ENCODE measurements around the gene KRTAP10-4. TPM values are rescaled to one million over a fixed set of nuclear protein-coding genes. Genes with fewer than 3 reads are reported as not detected.
"Not testable (repeated sequence)": the region's sequence is repeated elsewhere in the genome, so short reads cannot be mapped to it uniquely, and the experiment has no call there.

The KRTAP10-4 gene, protein sequence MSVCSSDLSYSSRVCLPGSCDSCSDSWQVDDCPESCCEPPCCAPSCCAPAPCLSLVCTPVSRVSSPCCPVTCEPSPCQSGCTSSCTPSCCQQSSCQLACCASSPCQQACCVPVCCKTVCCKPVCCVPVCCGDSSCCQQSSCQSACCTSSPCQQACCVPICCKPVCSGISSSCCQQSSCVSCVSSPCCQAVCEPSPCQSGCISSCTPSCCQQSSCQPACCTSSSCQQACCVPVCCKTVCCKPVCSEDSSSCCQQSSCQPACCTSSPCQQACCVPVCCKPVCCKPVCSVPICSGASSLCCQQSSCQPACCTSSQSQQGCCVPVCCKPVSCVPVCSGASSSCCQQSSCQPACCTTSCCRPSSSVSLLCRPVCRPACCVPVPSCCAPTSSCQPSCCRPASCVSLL
- total RNA-seq (under 1 TPM in 1 of 2 donors, not detected in 1; 0.24 TPM), polyA plus RNA-seq (ENCODE audit: insufficient read depth, low read depth, low replicate concordance) (not detected)
- long read RNA-seq, donor 1: 0 reads
- long read RNA-seq, donor 2: 0 reads

DNA sequence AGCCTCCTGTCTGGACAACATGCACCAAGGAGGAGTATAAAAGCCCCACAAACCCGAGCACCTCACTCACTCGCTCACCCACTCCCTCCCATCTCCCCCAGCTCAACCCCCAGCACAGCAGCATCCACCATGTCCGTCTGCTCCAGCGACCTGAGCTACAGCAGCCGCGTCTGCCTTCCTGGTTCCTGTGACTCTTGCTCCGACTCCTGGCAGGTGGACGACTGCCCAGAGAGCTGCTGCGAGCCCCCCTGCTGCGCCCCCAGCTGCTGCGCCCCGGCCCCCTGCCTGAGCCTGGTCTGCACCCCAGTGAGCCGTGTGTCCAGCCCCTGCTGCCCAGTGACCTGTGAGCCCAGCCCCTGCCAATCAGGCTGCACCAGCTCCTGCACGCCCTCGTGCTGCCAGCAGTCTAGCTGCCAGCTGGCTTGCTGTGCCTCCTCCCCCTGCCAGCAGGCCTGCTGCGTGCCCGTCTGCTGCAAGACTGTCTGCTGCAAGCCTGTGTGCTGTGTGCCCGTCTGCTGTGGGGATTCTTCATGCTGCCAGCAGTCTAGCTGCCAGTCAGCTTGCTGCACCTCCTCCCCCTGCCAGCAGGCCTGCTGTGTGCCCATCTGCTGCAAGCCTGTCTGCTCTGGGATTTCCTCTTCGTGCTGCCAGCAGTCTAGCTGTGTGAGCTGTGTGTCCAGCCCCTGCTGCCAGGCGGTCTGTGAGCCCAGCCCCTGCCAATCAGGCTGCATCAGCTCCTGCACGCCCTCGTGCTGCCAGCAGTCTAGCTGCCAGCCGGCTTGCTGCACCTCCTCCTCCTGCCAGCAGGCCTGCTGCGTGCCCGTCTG lies at the start of gene KRTAP10-4:
Gene KRTAP10-4 (plus strand): TSS at position 100 of the 827 bp plus-strand sequence. CDS start 30 bp downstream, at position 130.
- 60 to 74% methylated on average over 3 to 20 of the region's 25 CpGs for WGBS, 2 donors
- H3K4me1 ChIP-seq; intact Hi-C loops (cut with DNase I; ENCODE audit: low total_unique reads); H3K27me3 ChIP-seq; H3K36me3 ChIP-seq (ENCODE audit: low read depth, missing control alignments); H3K9me3 ChIP-seq; DNase-seq; H3K4me3 ChIP-seq; H3K27ac ChIP-seq: not testable (repeated sequence)

DNA sequence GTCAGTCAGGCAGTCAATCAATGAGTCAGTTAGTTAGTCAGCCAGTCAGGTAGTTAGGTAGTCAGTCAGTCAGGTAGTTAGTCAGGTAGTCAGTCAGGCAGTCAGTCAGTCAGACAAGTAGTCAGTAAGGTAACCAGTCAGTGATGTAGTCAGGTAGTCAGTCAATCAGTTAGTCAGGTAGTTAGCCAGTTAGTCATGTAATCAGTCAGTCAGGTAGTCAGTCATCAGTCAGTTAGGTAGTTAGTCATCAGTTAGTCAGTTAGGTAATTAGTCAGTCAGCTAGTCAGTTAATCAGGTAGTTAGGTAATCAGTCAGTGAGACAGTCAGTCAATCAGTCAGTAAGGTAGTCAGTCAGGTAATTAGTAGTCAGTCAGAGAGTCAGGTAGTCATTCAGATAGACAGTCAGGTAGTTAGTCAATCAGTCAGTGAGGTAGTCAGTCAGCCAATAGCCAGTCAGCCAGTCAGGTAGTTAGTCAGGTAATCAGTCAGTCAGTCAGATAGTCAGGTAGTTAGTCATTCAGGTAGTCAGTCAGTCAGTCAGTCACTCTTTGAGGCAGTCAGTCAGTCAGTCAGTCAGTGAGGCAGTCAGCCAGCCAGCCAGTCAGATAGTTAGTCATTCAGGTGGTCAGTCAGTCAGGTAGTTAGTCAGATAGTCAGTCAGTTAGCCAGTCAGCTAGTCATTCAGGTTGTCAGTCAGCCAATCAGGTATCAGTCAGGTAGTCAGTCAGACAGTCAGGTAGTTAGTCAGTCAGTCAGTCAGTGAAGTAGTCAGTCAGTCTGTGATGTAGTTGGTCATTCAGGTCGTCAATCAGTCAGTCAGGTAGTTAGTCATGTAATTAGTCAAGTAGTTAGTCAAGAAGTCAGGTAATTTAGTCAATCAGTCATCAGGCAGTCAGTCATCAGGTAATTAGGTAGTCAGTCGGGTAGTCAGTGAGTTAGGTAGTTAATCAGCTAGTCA lies 48.8 kb upstream of the KRTAP10-4 start:
- H3K27me3 ChIP-seq: no peaks in the 10 kb centered on the region
- intact Hi-C loops (cut with DNase I; ENCODE audit: low total_unique reads): no loop called here
- H3K9me3 ChIP-seq: no peaks in the 10 kb centered on the region
- TF ChIP-seq POLR2A (IDR thresholded peaks at IDR 0.05): no peak
- no peak for TF ChIP-seq CTCF (IDR thresholded peaks at IDR 0.05)
- no peaks in the 10 kb centered on the region for H3K36me3 ChIP-seq (ENCODE audit: low read depth, missing control alignments)
- no peak overlapping the region for H3K4me3 ChIP-seq
- DNase-seq: no peak
- H3K27ac ChIP-seq: no peak overlapping the region
- no peaks in the 10 kb centered on the region for H3K4me1 ChIP-seq
- 74 to 84% methylated on average over 2 of the region's 2 CpGs for WGBS, 2 donors

DNA sequence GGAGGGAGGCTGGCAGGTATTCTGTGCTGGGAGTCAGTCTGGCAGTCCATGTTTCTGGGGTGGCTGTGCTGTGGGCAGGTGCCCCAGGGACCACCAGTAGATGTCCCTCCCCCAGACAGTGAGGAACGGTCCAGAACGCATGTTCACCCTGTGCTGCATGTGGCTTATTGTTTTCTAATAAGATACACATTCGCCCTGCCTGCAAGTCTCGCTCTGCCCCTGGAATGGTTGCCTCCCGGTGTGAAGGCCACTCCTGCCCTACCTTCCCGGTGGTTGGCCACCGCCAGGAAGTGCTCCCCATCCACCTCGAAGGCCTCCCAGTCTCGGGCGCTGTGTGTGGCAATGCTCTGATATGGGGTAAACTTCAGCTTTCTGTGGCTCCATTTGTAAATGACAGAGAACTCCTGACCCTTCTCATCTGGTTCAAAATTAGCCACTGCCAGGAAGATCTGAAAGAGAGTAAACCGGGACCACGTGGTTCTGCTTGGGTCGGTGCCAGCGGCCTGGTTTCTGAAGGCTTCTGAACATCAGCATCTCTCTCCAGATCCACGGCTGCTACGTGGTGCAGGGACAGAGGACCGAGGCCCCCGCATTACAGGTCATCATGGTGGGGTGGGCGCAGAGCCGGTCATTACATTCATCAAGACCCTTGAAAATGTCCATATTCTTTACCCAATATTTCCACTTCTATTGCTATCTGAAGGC lies 48.0 kb upstream of the KRTAP10-4 start:
- intact Hi-C loops (cut with DNase I; ENCODE audit: low total_unique reads): no loop called here
- 88 to 94% methylated on average over 12 to 20 of the region's 20 CpGs for WGBS, 2 donors
- no peak overlapping the region for H3K4me3 ChIP-seq
- no peaks in the 10 kb centered on the region for H3K9me3 ChIP-seq
- DNase-seq: no peak
- no peaks in the 10 kb centered on the region for H3K36me3 ChIP-seq (ENCODE audit: low read depth, missing control alignments)
- TF ChIP-seq POLR2A (IDR thresholded peaks at IDR 0.05) (no peak), CTCF (IDR thresholded peaks at IDR 0.05) (no peak)
- no peaks in the 10 kb centered on the region for H3K4me1 ChIP-seq
- no peaks in the 10 kb centered on the region for H3K27me3 ChIP-seq
- H3K27ac ChIP-seq: no peak overlapping the region

DNA sequence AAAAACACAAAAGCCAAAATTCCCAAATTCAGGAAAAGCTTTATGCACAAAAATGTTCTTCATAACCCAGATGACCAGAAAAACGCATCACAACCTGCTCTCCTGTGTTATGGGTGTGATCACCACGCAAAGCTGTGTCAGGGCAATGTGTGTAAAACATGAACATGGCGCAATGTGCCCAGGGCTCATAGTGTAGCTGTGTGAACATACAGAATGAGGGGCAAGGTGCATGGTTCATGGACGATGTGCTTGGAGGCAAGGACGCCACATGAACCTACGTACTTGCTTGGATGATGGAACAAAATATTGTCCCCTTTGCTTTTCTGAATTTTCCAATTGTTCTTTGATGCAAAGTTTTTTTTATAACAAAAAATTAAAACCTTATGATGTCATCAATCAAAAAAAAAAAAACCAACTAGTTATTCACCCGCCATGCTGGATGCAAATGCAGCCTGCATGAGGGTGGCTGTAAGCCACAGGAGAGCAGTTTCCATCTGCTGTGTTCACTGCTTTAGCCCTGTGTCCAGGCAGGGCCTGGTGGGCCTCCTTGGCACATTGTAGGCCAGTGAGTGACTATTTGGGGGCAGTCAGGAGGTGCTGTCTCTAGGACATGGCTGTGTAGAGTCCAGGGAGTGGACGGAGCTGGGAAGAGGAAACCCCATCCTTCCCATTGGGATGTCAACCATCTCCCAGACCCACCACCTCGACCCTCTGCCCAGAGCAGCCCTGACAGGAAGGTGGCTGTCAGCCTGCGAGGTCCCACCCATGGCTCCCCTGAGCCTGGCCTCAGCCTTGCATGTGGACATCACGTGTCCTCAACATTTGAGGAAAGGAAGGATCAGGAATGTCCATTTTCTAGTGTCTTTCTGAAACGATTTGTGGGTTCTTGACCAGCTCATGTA lies 47.2 kb upstream of the KRTAP10-4 start:
- H3K27ac ChIP-seq: no peak overlapping the region
- H3K27me3 ChIP-seq: no peaks in the 10 kb centered on the region
- H3K9me3 ChIP-seq: no peaks in the 10 kb centered on the region
- no peaks in the 10 kb centered on the region for H3K4me1 ChIP-seq
- 93 to 96% methylated on average over 9 to 12 of the region's 12 CpGs for WGBS, 2 donors
- TF ChIP-seq CTCF (IDR thresholded peaks at IDR 0.05) (no peak), POLR2A (IDR thresholded peaks at IDR 0.05) (no peak)
- intact Hi-C loops (cut with DNase I; ENCODE audit: low total_unique reads): no loop called here
- no peak overlapping the region for H3K4me3 ChIP-seq
- no peak for DNase-seq
- H3K36me3 ChIP-seq (ENCODE audit: low read depth, missing control alignments): no peaks in the 10 kb centered on the region
